MCF 10A (cell line): Measurements from ENCODE around the gene PAQR4. TPM values are rescaled to one million over a fixed set of nuclear protein-coding genes. Genes with fewer than 3 reads are reported as not detected.

Experiments used
- BruUV-seq: library from RNA; stranded (reverse); fragments of 400-500 nt; replicated peaks from 2 replicates; lab custom pipeline; 2021; lab: Mats Ljungman, UMichigan
- CTCF ChIA-PET: fragments of 300-600 bp; sonication (Branson Sonifier 250); formaldehyde crosslinking; extraction: SDS; loops from one replicate; lab custom pipeline; 2021; ENCODE audit warnings: antibody characterized with exemption, inconsistent platforms; lab: Yijun Ruan, JAX
- POLR2A ChIA-PET: fragments of 300-600, 350-650 bp; sonication (Branson Sonifier 250); formaldehyde crosslinking; extraction: SDS; loops from one replicate; lab custom pipeline; 2020; ENCODE audit warnings: antibody characterized with exemption, inconsistent platforms; lab: Yijun Ruan, JAX
- DNase-seq: peaks from one replicate; pipeline ENCODE4 v3.0.0-alpha.2; 2018; ENCODE audit not compliant: unreplicated experiment
- H3K27ac Mint-ChIP-seq: one replicate; pipeline ENCODE4 v1.8.0; 2022; ENCODE audit warnings: mild to moderate bottlenecking, low read depth, mixed read lengths; ENCODE audit not compliant: unreplicated experiment
- H3K27me3 Mint-ChIP-seq: one replicate; pipeline ENCODE4 v1.8.0; 2022; ENCODE audit warnings: mixed read lengths; ENCODE audit not compliant: insufficient read depth, unreplicated experiment
- H3K36me3 Mint-ChIP-seq: one replicate; pipeline ENCODE4 v1.8.0; 2022; ENCODE audit warnings: mild to moderate bottlenecking, moderate library complexity, mixed read lengths; ENCODE audit not compliant: insufficient read depth, unreplicated experiment
- H3K4me1 Mint-ChIP-seq: one replicate; pipeline ENCODE4 v1.8.0; 2022; ENCODE audit warnings: mixed read lengths; ENCODE audit not compliant: insufficient read depth, unreplicated experiment
- H3K4me3 Mint-ChIP-seq: one replicate; pipeline ENCODE4 v1.8.0; 2022; ENCODE audit warnings: mild to moderate bottlenecking, moderate library complexity, mixed read lengths; ENCODE audit not compliant: unreplicated experiment
- H3K9me3 Mint-ChIP-seq: one replicate; pipeline ENCODE4 v1.8.0; 2022; ENCODE audit warnings: mixed read lengths; ENCODE audit not compliant: unreplicated experiment
- intact Hi-C: fragments of 100-400 bp; cut with micrococcal nuclease; formaldehyde crosslinking; loops from 2 replicates; pipeline ENCODE4 v1.14.1; 2022
- total RNA-seq: library from RNA; stranded (reverse); gene quantifications from 2 replicates; pipeline ENCODE4 v1.2.3, GENCODE V29; 2022
- TF ChIP-seq, protein P1 (sequence below): fragments of 200-600 bp; IDR thresholded peaks from one replicate; pipeline ENCODE4 v1.8.0; 2022; ENCODE audit warnings: antibody characterized with exemption, mild to moderate bottlenecking; ENCODE audit not compliant: unreplicated experiment

Gene PAQR4
- total RNA-seq, 1 experiment from 2014 or later: 7.9 TPM

GRCh38 chr16:2934450-2934849, 34.7 kb upstream of the PAQR4 start:
- Mint-ChIP-seq H3K9me3 (no peaks in the 10 kb centered on the region), H3K27ac (no peak overlapping the region), H3K27me3 (no peaks in the 10 kb centered on the region), H3K4me3 (no peak overlapping the region), H3K4me1 (no peaks in the 10 kb centered on the region), H3K36me3 (peaks cover 56% of the 10 kb centered on the region)
- ChIA-PET POLR2A (no interaction called here), CTCF (interaction anchor here (0.7 to 1.9 kb wide), 3 partner anchors 8 to 29 kb away, joined by 3 to 5 read pairs (median 3); no protein-coding TSS in a partner anchor)
- intact Hi-C loops: no loop called here
- BruUV-seq: no TSS peak
- DNase-seq: no peak
- TF ChIP-seq, protein P1, sequence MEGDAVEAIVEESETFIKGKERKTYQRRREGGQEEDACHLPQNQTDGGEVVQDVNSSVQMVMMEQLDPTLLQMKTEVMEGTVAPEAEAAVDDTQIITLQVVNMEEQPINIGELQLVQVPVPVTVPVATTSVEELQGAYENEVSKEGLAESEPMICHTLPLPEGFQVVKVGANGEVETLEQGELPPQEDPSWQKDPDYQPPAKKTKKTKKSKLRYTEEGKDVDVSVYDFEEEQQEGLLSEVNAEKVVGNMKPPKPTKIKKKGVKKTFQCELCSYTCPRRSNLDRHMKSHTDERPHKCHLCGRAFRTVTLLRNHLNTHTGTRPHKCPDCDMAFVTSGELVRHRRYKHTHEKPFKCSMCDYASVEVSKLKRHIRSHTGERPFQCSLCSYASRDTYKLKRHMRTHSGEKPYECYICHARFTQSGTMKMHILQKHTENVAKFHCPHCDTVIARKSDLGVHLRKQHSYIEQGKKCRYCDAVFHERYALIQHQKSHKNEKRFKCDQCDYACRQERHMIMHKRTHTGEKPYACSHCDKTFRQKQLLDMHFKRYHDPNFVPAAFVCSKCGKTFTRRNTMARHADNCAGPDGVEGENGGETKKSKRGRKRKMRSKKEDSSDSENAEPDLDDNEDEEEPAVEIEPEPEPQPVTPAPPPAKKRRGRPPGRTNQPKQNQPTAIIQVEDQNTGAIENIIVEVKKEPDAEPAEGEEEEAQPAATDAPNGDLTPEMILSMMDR: no peak

DNA sequence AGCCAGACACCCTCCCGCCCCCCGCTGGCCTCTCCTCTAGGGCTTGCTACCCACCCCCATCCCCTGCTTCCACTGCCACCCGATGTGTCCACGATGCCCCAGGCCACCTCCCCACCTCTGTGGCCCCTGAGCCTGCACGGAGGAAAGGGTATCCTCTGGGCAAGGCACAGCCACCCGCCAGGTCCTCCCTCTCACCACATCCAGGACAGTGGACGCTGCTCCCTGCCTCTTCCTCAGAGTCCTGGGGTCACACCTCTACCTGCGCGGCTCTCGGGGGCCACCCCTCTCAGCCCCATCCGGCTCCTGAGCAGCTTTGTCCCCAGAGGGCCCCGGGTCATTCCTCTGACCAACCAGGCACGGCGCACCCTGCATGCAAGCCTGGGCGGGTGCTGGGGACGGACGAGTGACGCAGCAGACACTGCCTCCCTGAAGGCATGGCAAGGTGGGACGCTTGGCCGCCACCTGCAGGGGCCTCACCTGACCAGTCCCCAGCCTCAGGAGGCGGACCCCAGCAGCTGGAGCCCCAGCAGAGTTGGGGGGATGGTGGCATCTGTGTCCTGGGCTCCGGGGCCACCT, 32.6 kb upstream of the PAQR4 start:
- Mint-ChIP-seq H3K27me3 (no peaks in the 10 kb centered on the region), H3K36me3 (peaks cover 68% of the 10 kb centered on the region), H3K9me3 (no peaks in the 10 kb centered on the region), H3K4me1 (no peaks in the 10 kb centered on the region), H3K4me3 (no peak overlapping the region), H3K27ac (no peak overlapping the region)
- intact Hi-C loops: no loop called here
- TF ChIP-seq, protein P1: no peak
- CTCF ChIA-PET: interaction anchor here (0.6 to 1.9 kb wide), 5 partner anchors 10 to 95 kb away, joined by 3 to 5 read pairs (median 4); no protein-coding TSS in a partner anchor
- BruUV-seq: no TSS peak
- POLR2A ChIA-PET: interaction anchor here (0.6 to 1.0 kb wide), 3 partner anchors 54 to 444 kb away, joined by 3 read pairs; partner anchors contain the start of gene FLYWCH2
- DNase-seq: no peak

DNA sequence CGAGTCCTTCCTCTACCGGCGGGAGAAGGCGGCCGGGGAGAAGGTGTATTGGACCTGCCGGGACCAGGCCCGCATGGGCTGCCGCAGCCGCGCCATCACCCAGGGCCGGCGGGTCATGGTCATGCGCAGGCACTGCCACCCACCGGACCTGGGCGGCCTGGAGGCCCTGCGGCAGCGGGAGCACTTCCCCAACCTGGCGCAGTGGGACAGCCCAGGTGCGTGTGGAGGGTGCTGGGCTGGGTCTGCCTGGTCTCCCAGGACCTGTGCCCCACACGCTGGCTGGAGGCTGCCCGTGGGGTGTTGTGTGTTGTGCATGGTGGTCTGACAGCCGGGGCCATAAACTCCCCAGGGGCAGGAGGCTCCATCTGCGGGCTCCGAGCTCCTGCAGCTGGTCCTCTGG, 32.0 kb upstream of the PAQR4 start:
- TF ChIP-seq, protein P1: no peak
- Mint-ChIP-seq H3K4me1 (no peaks in the 10 kb centered on the region), H3K27me3 (no peaks in the 10 kb centered on the region), H3K27ac (no peak overlapping the region), H3K36me3 (peaks cover 68% of the 10 kb centered on the region), H3K4me3 (no peak overlapping the region), H3K9me3 (no peaks in the 10 kb centered on the region)
- ChIA-PET POLR2A (interaction anchor here (0.7 to 1.0 kb wide), 2 partner anchors 54 to 444 kb away, joined by 3 read pairs; partner anchors contain the start of gene FLYWCH2), CTCF (interaction anchor here (1.0 to 1.3 kb wide), 3 partner anchors 10 to 95 kb away, joined by 3 to 5 read pairs (median 4); no protein-coding TSS in a partner anchor)
- intact Hi-C loops: no loop called here
- no peak for DNase-seq
- no TSS peak for BruUV-seq

DNA sequence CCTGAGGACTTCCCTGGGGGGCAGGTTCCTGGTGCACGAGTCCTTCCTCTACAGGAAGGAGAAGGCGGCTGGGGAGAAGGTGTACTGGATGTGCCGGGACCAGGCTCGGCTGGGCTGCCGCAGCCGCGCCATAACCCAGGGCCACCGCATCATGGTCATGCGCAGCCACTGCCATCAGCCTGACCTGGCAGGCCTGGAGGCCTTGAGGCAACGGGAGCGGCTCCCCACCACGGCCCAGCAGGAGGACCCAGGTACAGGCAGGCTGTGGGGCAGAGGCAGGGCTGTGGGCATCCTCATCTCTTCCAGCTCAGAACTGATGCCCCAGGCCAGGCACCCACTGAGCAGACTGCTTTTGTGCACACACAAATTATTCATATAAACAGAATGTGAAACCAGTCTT, 30.9 kb upstream of the PAQR4 start:
- TF ChIP-seq, protein P1: no peak
- Mint-ChIP-seq H3K4me1 (no peaks in the 10 kb centered on the region), H3K4me3 (no peak overlapping the region), H3K9me3 (no peaks in the 10 kb centered on the region), H3K36me3 (peaks cover 76% of the 10 kb centered on the region), H3K27ac (no peak overlapping the region), H3K27me3 (no peaks in the 10 kb centered on the region)
- no TSS peak for BruUV-seq
- ChIA-PET CTCF (interaction anchor here (0.5 to 0.6 kb wide), 2 partner anchors 47 to 94 kb away, joined by 3 to 4 read pairs; no protein-coding TSS in a partner anchor), POLR2A (no interaction called here)
- DNase-seq: no peak
- intact Hi-C loops: no loop called here
